GM21447 (cell line): Measurements from ENCODE around the gene TACC3.

Experiments used
- ATAC-seq: cut with Tn5 transposase; IDR thresholded peaks from one replicate; pipeline ENCODE4 v1.9.1; 2021; ENCODE audit not compliant: unreplicated experiment

Gene TACC3

GRCh38 chr4:1721003-1721665, at the start of gene TACC3, which contains the start of gene TMEM129:
TACC3 (plus strand) TSS chr4:1721521; CDS start chr4:1723422, 1,901 bp downstream.
TMEM129 (minus strand) TSS chr4:1721323; CDS start chr4:1720837, 486 bp downstream.
- ATAC-seq, result peak; percentile 71

GRCh38 chr4:1673671-1674070, 47.6 kb upstream of the TACC3 start:
- no peak for ATAC-seq

GRCh38 chr4:1674682-1675081, 46.6 kb upstream of the TACC3 start:
- ATAC-seq, result no peak

- no peak for ATAC-seq
Observed at GRCh38 chr4:1675136-1675801, 46.1 kb upstream of the TACC3 start.

GRCh38 chr4:1675802-1676137, 45.6 kb upstream of the TACC3 start:
- ATAC-seq, result no peak

- ATAC-seq, result no peak
Observed at GRCh38 chr4:1676605-1677525, 44.5 kb upstream of the TACC3 start.

- no peak for ATAC-seq
Observed at GRCh38 chr4:1678244-1678643, 43.1 kb upstream of the TACC3 start.

GRCh38 chr4:1682860-1683259, 38.5 kb upstream of the TACC3 start:
- no peak for ATAC-seq

- no peak for ATAC-seq
Observed at GRCh38 chr4:1683261-1683735, 38.0 kb upstream of the TACC3 start.

GRCh38 chr4:1683736-1684505, 37.4 kb upstream of the TACC3 start, which contains the start of gene FAM53A:
FAM53A (minus strand) TSS chr4:1684313; CDS start chr4:1668741, 15,572 bp downstream.
- peak; percentile 78 for ATAC-seq

GRCh38 chr4:1684506-1685234, 36.7 kb upstream of the TACC3 start:
- ATAC-seq, result peak; percentile 13

GRCh38 chr4:1685235-1686150, 35.8 kb upstream of the TACC3 start:
- ATAC-seq, result no peak

- ATAC-seq, result no peak
Observed at GRCh38 chr4:1686440-1687036, 34.8 kb upstream of the TACC3 start.

- no peak for ATAC-seq
Observed at GRCh38 chr4:1690698-1691097, 30.6 kb upstream of the TACC3 start.

- ATAC-seq, result no peak
Observed at GRCh38 chr4:1691737-1692373, 29.5 kb upstream of the TACC3 start.

GRCh38 chr4:1693131-1693896, 28.0 kb upstream of the TACC3 start:
- ATAC-seq, result no peak

- no peak for ATAC-seq
Observed at GRCh38 chr4:1695913-1696312, 25.4 kb upstream of the TACC3 start.
